GM12878 (cell line): ENCODE data around the gene SBF2. TPM values are rescaled to one million over a fixed set of nuclear protein-coding genes. Genes with fewer than 3 reads are reported as not detected.
"Not testable (repeated sequence)": the region's sequence is repeated elsewhere in the genome, so short reads cannot be mapped to it uniquely, and the experiment has no call there.

ENCODE experiments used
- ATAC-seq: fragments of 200-7000 bp; cut with Tn5 transposase; 3 replicates; pipeline ENCODE4 v1.9.1; 2020; ENCODE audit warnings: mild to moderate bottlenecking, moderate library complexity
- BruUV-seq: library from RNA; stranded (reverse); fragments of 400-500 nt; replicated peaks from 2 replicates; lab custom pipeline; 2021; lab: Mats Ljungman, UMichigan
- CTCF ChIA-PET: fragments of 300-600 bp; sonication (Branson Sonifier 250); formaldehyde crosslinking; extraction: SDS; loops from one replicate; lab custom pipeline; 2021; ENCODE audit warnings: inconsistent platforms; lab: Yijun Ruan, JAX
- POLR2A ChIA-PET: fragments of 350-600 bp; formaldehyde crosslinking; extraction: SDS; loops from one replicate; lab custom pipeline; 2021; ENCODE audit warnings: inconsistent platforms; lab: Charles Lee
- RAD21 ChIA-PET: fragments of 300-600 bp; sonication (Branson Sonifier 250); formaldehyde crosslinking; loops from one replicate; lab custom pipeline; 2023; ENCODE audit warnings: antibody characterized with exemption; ENCODE audit not compliant: unreplicated experiment; lab: Charles Lee
- SMC1A ChIA-PET: fragments of 300-600 bp; sonication (Branson Sonifier 250); formaldehyde crosslinking; loops from one replicate; lab custom pipeline; 2023; ENCODE audit not compliant: unreplicated experiment, uncharacterized antibody; lab: Charles Lee
- DNase-seq: peaks from one replicate; pipeline ENCODE4 v3.0.0-alpha.2; 2011; ENCODE audit warnings: low read depth, low spot score
- FAIRE-seq: peaks from 3 replicates; lab custom pipeline; 2011; peaks lifted over from hg19 to GRCh38; lab: Jason Lieb, UNC
- H2AFZ ChIP-seq: 2 replicates; pipeline ENCODE4 v1.6.0; 2011; ENCODE audit warnings: low read depth, low read length, control low read depth; ENCODE audit not compliant: control insufficient read depth
- H3K27ac ChIP-seq: 2 replicates; pipeline ENCODE4 v1.5.1; 2011; ENCODE audit warnings: control low read depth; ENCODE audit not compliant: control insufficient read depth, insufficient read depth
- H3K27me3 ChIP-seq, 2 experiments: replicated peaks in 1 of 2; 2 replicates each; pipeline versions ENCODE4 v1.6.0 to v1.6.1; 2011; ENCODE audit warnings: low read length in 1 of 2; ENCODE audit not compliant: control insufficient read depth in 2 of 2, insufficient read depth in 2 of 2
- H3K36me3 ChIP-seq, 2 experiments: 2 replicates each; pipeline ENCODE4 v1.5.1; 2011; ENCODE audit warnings: low read length in 1 of 2; ENCODE audit not compliant: control insufficient read depth in 2 of 2, insufficient read depth in 2 of 2
- H3K4me1 ChIP-seq: 2 replicates; pipeline ENCODE4 v1.6.1; 2011; ENCODE audit warnings: mild to moderate bottlenecking, low read length, moderate library complexity, mixed read lengths; ENCODE audit not compliant: control insufficient read depth, insufficient read depth
- H3K4me2 ChIP-seq: 2 replicates; pipeline ENCODE4 v1.6.0; 2011; ENCODE audit warnings: control low read depth; ENCODE audit not compliant: control insufficient read depth, insufficient read depth
- H3K4me3 ChIP-seq: fragments of 200-600 bp; sonication (generic); 2 replicates; pipeline ENCODE4 v1.5.1; 2016
- H3K79me2 ChIP-seq: 2 replicates; pipeline ENCODE4 v1.6.0; 2011; ENCODE audit warnings: low read length; ENCODE audit not compliant: control insufficient read depth, insufficient read depth
- H3K9ac ChIP-seq: 2 replicates; pipeline ENCODE4 v1.8.0; 2011; ENCODE audit warnings: low read length, control low read depth, mixed read lengths; ENCODE audit not compliant: control insufficient read depth, insufficient read depth
- H3K9me3 ChIP-seq: replicated peaks from 3 replicates; pipeline ENCODE4 v1.5.1; 2011; ENCODE audit warnings: mild to moderate bottlenecking, low read length; ENCODE audit not compliant: control insufficient read depth, insufficient read depth
- H4K20me1 ChIP-seq: 2 replicates; pipeline ENCODE4 v1.6.0; 2011; ENCODE audit not compliant: control insufficient read depth, insufficient read depth
- BCL11A ChIP-seq: IDR thresholded peaks from 2 replicates; pipeline ENCODE4 v1.6.1; 2011; ENCODE audit warnings: low read depth, low read length
- CHD2 ChIP-seq: IDR thresholded peaks from 2 replicates; pipeline ENCODE4 v1.6.1; 2011; ENCODE audit warnings: low read depth, low read length, improper control_type of control experiment, borderline replicate concordance
- DPF2 ChIP-seq: fragments of 450-650 bp; IDR thresholded peaks from 2 replicates; pipeline ENCODE4 v1.6.1; 2017; ENCODE audit warnings: mild to moderate bottlenecking
- GABPA ChIP-seq: IDR thresholded peaks from 2 replicates; pipeline ENCODE4 v1.6.1; 2014; ENCODE audit warnings: antibody characterized with exemption, low read depth, mild to moderate bottlenecking, inconsistent platforms
- NRF1 ChIP-seq: conservative IDR thresholded peaks from 2 replicates; pipeline ENCODE4 v1.6.1; 2011; ENCODE audit warnings: mild to moderate bottlenecking, low read depth, low read length, improper control_type of control experiment
- SMAD5 ChIP-seq: IDR thresholded peaks from 2 replicates; pipeline ENCODE4 v1.6.1; 2016; ENCODE audit warnings: antibody characterized with exemption, low read depth
- SREBF2 ChIP-seq: IDR thresholded peaks from 2 replicates; pipeline ENCODE4 v1.6.1; 2012; ENCODE audit warnings: mild to moderate bottlenecking, low read length
- WGBS: methylation state at CpG from one replicate; pipeline ENCODE4 v1.1.6; 2016; ENCODE audit warnings: low lambda C conversion rate; ENCODE audit not compliant: insufficient replicate concordance, insufficient coverage; ENCODE audit errors: missing lambda C conversion rate; 5-methylcytosine and 5-hydroxymethylcytosine counted together
- in situ Hi-C: fragments of 300-500 bp; cut with MboI; formaldehyde crosslinking; loops from 9 replicates; pipeline ENCODE4 v1.14.3; 2018; ENCODE audit warnings: mixed read lengths
- intact Hi-C: fragments of 100-400 bp; cut with micrococcal nuclease; formaldehyde crosslinking; loops from one replicate; pipeline ENCODE4 v1.14.2; 2022; ENCODE audit not compliant: unreplicated experiment
- polyA plus RNA-seq, 11 experiments: library from polyadenylated mRNA; depleted of rRNA in 4 of 11; unstranded in 6 of 11; stranded (reverse) in 5 of 11; fragments of >200 nt; fragmentation: Nextera tagmentation in 4 of 11; fragmentation: Illumina TruSeq in 1 of 11; extraction: Ambion mirVana in 4 of 11; extraction: Trizol in 1 of 11; gene quantifications; 1 replicate in 1 of 11; 2 replicates in 10 of 11; pipeline versions ENCODE4 v1.2.1 to v1.2.3, GENCODE V29; 2011 to 2016; ENCODE audit warnings: inconsistent platforms in 2 of 11, missing spikeins in 2 of 11, low read depth in 1 of 11
- total RNA-seq, 4 experiments: library from RNA; depleted of rRNA in 3 of 4; stranded (reverse); fragments of >200 nt in 3 of 4; fragmentation: Illumina TruSeq in 1 of 4; extraction: Trizol in 1 of 4; gene quantifications; 2 replicates each; pipeline versions ENCODE4 v1.2.1 to v1.2.3, GENCODE V29; 2013 to 2021
- TF ChIP-seq, protein P1 (sequence below): fragments of 150-350 bp; IDR thresholded peaks from 2 replicates; pipeline ENCODE4 v1.6.1; 2016; ENCODE audit warnings: low read depth, low read length
- TF ChIP-seq, protein P2 (sequence below): IDR thresholded peaks from 2 replicates; pipeline ENCODE4 v1.6.1; 2012; ENCODE audit warnings: low read depth, low read length, improper control_type of control experiment
- TF ChIP-seq, protein P3 (sequence below): fragments of 450-650 bp; IDR thresholded peaks from 2 replicates; pipeline ENCODE4 v1.6.1; 2017; ENCODE audit warnings: low read depth, mild to moderate bottlenecking, moderate library complexity

Gene SBF2
- total and polyA plus RNA-seq, 10 of the 15 experiments (the other 5 are each of a cell fraction or from before 2014, with no cell fraction given), result 0.24 to 2.3 (median 1.1) TPM

DNA sequence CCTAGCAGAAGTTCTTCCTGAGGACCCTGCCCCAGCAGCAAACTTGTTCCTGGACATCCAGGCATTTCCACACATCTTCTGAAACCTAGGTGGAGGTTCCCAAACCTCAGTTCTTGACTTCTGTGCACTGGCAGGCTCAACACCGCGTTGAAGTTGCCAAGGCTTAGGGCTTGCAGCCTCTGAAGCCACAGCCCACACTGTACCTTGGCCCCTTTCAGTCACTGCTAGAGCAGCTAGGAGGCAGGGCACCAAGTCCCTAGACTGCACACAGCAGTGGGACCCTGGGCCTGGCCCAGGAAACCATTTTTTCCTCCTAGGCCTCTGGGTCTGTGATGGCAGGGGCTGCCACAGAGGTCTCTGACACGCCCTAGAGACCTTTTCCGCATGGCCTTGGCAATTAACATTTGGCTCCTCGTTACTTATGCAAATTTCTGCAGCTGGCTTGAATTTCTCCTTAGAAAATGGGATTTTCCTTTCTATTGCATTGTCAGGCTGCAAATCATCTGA, 159.0 kb downstream of the SBF2 start:
- ChIA-PET CTCF (no interaction called here), RAD21 (no interaction called here), POLR2A (no interaction called here), SMC1A (no interaction called here)
- no peak overlapping the region for H3K4me3 ChIP-seq
- DNase-seq, result no peak
- H4K20me1 ChIP-seq, result no peaks in the 10 kb centered on the region
- H3K4me2 ChIP-seq, result no peak overlapping the region
- no peak overlapping the region for H3K9ac ChIP-seq
- ATAC-seq, result no peak
- H3K27ac ChIP-seq, result no peak overlapping the region
- BruUV-seq, result no TSS peak
- intact Hi-C loops (no loop called here), in situ Hi-C loops (no loop called here)
- H3K79me2 ChIP-seq, result no peaks in the 10 kb centered on the region
- TF ChIP-seq NRF1 (no peak), SREBF2 (no peak), SMAD5 (no peak), BCL11A (no peak), GABPA (no peak), CHD2 (no peak), DPF2 (no peak)
- TF ChIP-seq, protein P1, sequence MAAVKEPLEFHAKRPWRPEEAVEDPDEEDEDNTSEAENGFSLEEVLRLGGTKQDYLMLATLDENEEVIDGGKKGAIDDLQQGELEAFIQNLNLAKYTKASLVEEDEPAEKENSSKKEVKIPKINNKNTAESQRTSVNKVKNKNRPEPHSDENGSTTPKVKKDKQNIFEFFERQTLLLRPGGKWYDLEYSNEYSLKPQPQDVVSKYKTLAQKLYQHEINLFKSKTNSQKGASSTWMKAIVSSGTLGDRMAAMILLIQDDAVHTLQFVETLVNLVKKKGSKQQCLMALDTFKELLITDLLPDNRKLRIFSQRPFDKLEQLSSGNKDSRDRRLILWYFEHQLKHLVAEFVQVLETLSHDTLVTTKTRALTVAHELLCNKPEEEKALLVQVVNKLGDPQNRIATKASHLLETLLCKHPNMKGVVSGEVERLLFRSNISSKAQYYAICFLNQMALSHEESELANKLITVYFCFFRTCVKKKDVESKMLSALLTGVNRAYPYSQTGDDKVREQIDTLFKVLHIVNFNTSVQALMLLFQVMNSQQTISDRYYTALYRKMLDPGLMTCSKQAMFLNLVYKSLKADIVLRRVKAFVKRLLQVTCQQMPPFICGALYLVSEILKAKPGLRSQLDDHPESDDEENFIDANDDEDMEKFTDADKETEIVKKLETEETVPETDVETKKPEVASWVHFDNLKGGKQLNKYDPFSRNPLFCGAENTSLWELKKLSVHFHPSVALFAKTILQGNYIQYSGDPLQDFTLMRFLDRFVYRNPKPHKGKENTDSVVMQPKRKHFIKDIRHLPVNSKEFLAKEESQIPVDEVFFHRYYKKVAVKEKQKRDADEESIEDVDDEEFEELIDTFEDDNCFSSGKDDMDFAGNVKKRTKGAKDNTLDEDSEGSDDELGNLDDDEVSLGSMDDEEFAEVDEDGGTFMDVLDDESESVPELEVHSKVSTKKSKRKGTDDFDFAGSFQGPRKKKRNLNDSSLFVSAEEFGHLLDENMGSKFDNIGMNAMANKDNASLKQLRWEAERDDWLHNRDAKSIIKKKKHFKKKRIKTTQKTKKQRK, result no peak
- TF ChIP-seq, protein P2, sequence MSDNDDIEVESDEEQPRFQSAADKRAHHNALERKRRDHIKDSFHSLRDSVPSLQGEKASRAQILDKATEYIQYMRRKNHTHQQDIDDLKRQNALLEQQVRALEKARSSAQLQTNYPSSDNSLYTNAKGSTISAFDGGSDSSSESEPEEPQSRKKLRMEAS, result no peak
- TF ChIP-seq, protein P3, sequence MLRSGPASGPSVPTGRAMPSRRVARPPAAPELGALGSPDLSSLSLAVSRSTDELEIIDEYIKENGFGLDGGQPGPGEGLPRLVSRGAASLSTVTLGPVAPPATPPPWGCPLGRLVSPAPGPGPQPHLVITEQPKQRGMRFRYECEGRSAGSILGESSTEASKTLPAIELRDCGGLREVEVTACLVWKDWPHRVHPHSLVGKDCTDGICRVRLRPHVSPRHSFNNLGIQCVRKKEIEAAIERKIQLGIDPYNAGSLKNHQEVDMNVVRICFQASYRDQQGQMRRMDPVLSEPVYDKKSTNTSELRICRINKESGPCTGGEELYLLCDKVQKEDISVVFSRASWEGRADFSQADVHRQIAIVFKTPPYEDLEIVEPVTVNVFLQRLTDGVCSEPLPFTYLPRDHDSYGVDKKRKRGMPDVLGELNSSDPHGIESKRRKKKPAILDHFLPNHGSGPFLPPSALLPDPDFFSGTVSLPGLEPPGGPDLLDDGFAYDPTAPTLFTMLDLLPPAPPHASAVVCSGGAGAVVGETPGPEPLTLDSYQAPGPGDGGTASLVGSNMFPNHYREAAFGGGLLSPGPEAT, result no peak
- no peak for FAIRE-seq
- no peaks in the 10 kb centered on the region for H3K4me1 ChIP-seq
- 61% methylated on average over 5 of the region's 5 CpGs for WGBS
- no peaks in the 10 kb centered on the region; a peak in 1 of 4 replicates for H3K27me3 ChIP-seq
- no peaks in the 10 kb centered on the region for H3K36me3 ChIP-seq
- no peak overlapping the region for H2AFZ ChIP-seq
- no peaks in the 10 kb centered on the region for H3K9me3 ChIP-seq

DNA sequence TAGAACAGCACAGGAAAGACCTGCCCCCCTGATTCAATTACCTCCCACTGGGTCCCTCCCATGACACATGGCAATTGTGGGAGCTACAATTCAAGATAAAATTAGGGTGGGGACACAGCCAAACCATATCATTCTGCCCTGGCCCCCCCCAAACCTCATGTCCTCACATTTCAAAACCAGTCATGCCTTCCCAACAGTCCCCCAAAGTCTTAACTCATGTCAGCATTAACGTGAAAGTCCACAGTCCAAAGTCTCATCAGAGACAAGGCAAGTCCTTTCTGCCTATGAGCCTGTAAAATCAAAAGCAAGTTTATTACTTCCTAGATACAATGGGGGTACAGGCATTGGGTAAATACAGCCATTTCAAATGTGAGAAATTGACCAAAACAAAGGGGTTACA, 159.8 kb downstream of the SBF2 start:
- intact Hi-C loops, H3K36me3 ChIP-seq, FAIRE-seq, ATAC-seq, H3K9ac ChIP-seq, in situ Hi-C loops, RAD21 ChIA-PET, H3K4me1 ChIP-seq, H3K27me3 ChIP-seq, H3K4me3 ChIP-seq, SMC1A ChIA-PET, BruUV-seq, POLR2A ChIA-PET, H3K27ac ChIP-seq, DNase-seq, H3K4me2 ChIP-seq, H3K79me2 ChIP-seq, CTCF ChIA-PET, H3K9me3 ChIP-seq, H2AFZ ChIP-seq, H4K20me1 ChIP-seq: not testable (repeated sequence)
- 0% methylated on average over 1 of the region's 1 CpG for WGBS
